Body of pancreas (tissue), 4 donors: ENCODE measurements around the gene CSMD2. TPM values are rescaled to one million over a fixed set of nuclear protein-coding genes. Genes with fewer than 3 reads are reported as not detected.

Experiments used
- ATAC-seq: fragments of 150-250 bp; one replicate; pipeline ENCODE4 v1.9.1; 2016
- DNase-seq, 4 donors: peaks; one replicate each; pipeline ENCODE4 v3.0.0-alpha.2; 2019
- H3K27ac ChIP-seq, 4 donors: fragments of 200-600 bp; sonication (generic); 1 replicate in 3 of 4; 2 replicates in 1 of 4; pipeline versions ENCODE4 v1.5.1 to v1.6.1; 2016 to 2019; ENCODE audit warnings: mild to moderate bottlenecking in 1 of 4, mixed read lengths in 1 of 4, moderate library complexity in 1 of 4
- H3K27me3 ChIP-seq, 2 donors: fragments of 200-600 bp; sonication (generic); one replicate each; pipeline ENCODE4 v1.6.0; 2016; ENCODE audit warnings: mild to moderate bottlenecking in 1 of 2
- H3K36me3 ChIP-seq, 2 donors: fragments of 200-600 bp; sonication (generic); replicated peaks in 1 of 2; 2 replicates each; pipeline ENCODE4 v1.5.1; 2016; ENCODE audit warnings: low read depth in 2 of 2; ENCODE audit not compliant: insufficient read depth in 1 of 2
- H3K4me1 ChIP-seq: fragments of 200-600 bp; sonication (generic); one replicate; pipeline ENCODE4 v1.6.0; 2016
- H3K4me3 ChIP-seq, 2 donors: fragments of 200-600 bp; sonication (generic); 1 replicate in 1 of 2; 2 replicates in 1 of 2; pipeline ENCODE4 v1.5.1; 2016 to 2019
- H3K9me3 ChIP-seq, 3 donors: fragments of 200-600 bp; sonication (generic); 1 replicate in 2 of 3; 2 replicates in 1 of 3; pipeline ENCODE4 v1.5.1; 2016
- CTCF ChIP-seq, 7 experiments: fragments of 450-650 bp in 4 of 7; fragments of 200-600 bp in 3 of 7; sonication (generic) in 3 of 7; IDR thresholded peaks; one replicate each; pipeline ENCODE4 v1.5.1; 2016 to 2019; ENCODE audit warnings: antibody characterized with exemption in 7 of 7
- POLR2A ChIP-seq, 3 donors: fragments of 450-650 bp; IDR thresholded peaks; one replicate each; pipeline ENCODE4 v1.6.1; 2016; ENCODE audit warnings: antibody characterized with exemption in 3 of 3, mild to moderate bottlenecking in 2 of 3
- WGBS, 2 donors: methylation state at CpG; one replicate each; pipeline ENCODE4 v1.1.5; 2017; 5-methylcytosine and 5-hydroxymethylcytosine counted together
- intact Hi-C: fragments of 100-400 bp; cut with DNase I; formaldehyde crosslinking; loops from one replicate; pipeline ENCODE4 v1.15.1; 2023
- total RNA-seq, 2 donors: library from RNA; depleted of rRNA; stranded (reverse); fragments of >200 nt; gene quantifications; one replicate each; pipeline ENCODE4 v1.1.0, GENCODE V29; 2016

CSMD2 gene
- total RNA-seq, 2 donors from 2014 or later: 0.26 to 0.33 TPM

- WGBS, 2 donors: 45 to 57% methylated on average over 10 to 11 of the region's 11 CpGs
- Histone ChIP-seq H3K27me3 (no peaks in the 10 kb centered on the region), H3K4me3 (no peak overlapping the region), H3K9me3 (no peaks in the 10 kb centered on the region), H3K4me1 (no peaks in the 10 kb centered on the region), H3K27ac (no peak overlapping the region), H3K36me3 (no peaks in the 10 kb centered on the region)
- no peak for DNase-seq
- no peak for ATAC-seq
- TF ChIP-seq CTCF (IDR thresholded peaks at IDR 0.05) (no peak), POLR2A (IDR thresholded peaks at IDR 0.05) (no peak)
- intact Hi-C loops: no loop called here
These were observed 107.5 kb downstream of the CSMD2 start for GRCh38 chr1:34057347-34058130.

GRCh38 chr1:34055818-34056217 lies 109.2 kb downstream of the CSMD2 start:
- H3K36me3 ChIP-seq: no peaks in the 10 kb centered on the region
- H3K27me3 ChIP-seq: no peaks in the 10 kb centered on the region
- H3K9me3 ChIP-seq: no peaks in the 10 kb centered on the region
- no peak overlapping the region for H3K4me3 ChIP-seq
- 90 to 91% methylated on average over 5 of the region's 5 CpGs for WGBS, 2 donors
- intact Hi-C loops: no loop called here
- H3K27ac ChIP-seq: no peak overlapping the region
- ATAC-seq (no peak), DNase-seq (no peak)
- H3K4me1 ChIP-seq: no peaks in the 10 kb centered on the region
- no peak for TF ChIP-seq POLR2A (IDR thresholded peaks at IDR 0.05)
- no peak for TF ChIP-seq CTCF (IDR thresholded peaks at IDR 0.05)

DNA sequence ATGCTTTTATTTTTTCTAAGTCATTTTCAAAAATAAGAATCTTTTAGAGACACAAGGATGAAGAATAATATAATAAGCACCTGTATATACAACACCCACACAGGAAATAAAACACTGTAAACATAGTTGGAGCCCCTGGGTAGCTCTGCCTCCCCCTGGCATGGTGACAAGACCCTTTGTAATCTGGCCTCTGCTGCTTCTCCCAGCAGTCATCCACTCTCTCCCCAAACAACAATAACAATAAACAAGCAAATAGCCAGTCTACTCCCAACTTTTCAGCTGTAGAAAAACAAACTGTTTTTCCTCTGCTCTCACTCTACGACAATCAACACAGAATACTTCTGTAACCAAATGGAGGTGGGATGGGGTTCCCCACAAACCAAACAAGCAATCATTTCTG lies 110.1 kb downstream of the CSMD2 start:
- H3K27me3 ChIP-seq: no peaks in the 10 kb centered on the region
- H3K4me3 ChIP-seq: no peak overlapping the region
- DNase-seq (no peak), ATAC-seq (no peak)
- no peaks in the 10 kb centered on the region for H3K9me3 ChIP-seq
- no peaks in the 10 kb centered on the region for H3K4me1 ChIP-seq
- intact Hi-C loops: no loop called here
- H3K27ac ChIP-seq: no peak overlapping the region
- WGBS, 2 donors: 67 to 73% methylated on average over 1 of the region's 1 CpG
- H3K36me3 ChIP-seq: no peaks in the 10 kb centered on the region
- TF ChIP-seq CTCF (IDR thresholded peaks at IDR 0.05): no peak
- no peak for TF ChIP-seq POLR2A (IDR thresholded peaks at IDR 0.05)

- Histone ChIP-seq H3K4me1 (no peaks in the 10 kb centered on the region), H3K27ac (no peak overlapping the region), H3K9me3 (no peaks in the 10 kb centered on the region), H3K36me3 (no peaks in the 10 kb centered on the region), H3K4me3 (no peak overlapping the region), H3K27me3 (no peaks in the 10 kb centered on the region)
- intact Hi-C loops: no loop called here
- ATAC-seq (no peak), DNase-seq (no peak)
- TF ChIP-seq POLR2A (IDR thresholded peaks at IDR 0.05): no peak
- no peak for TF ChIP-seq CTCF (IDR thresholded peaks at IDR 0.05)
- WGBS, 2 donors: 83 to 86% methylated on average over 2 of the region's 2 CpGs
These were observed 111.4 kb downstream of the CSMD2 start for GRCh38 chr1:34053660-34054059.

DNA sequence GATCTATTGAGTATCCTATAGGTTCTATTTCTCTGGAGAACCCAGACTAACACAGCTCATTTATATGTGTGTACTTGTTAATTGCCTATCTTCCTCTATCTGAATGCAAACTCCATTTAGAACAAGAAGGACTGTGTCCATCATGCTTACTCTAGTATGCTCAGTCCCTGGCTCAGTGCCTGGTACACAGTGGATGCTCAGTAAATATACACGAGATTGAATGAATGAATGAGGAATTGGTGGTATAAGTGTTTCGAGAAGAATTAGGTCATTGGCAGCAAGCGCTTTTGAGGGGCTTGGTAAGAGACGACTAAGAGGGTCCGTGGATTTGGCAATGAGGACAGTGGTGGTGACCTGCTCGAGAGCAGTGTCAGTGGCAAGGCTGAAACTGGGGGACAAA lies 112.5 kb downstream of the CSMD2 start:
- H3K4me3 ChIP-seq: no peak overlapping the region
- H3K27me3 ChIP-seq: no peaks in the 10 kb centered on the region
- H3K9me3 ChIP-seq: no peaks in the 10 kb centered on the region
- no peaks in the 10 kb centered on the region for H3K4me1 ChIP-seq
- no peaks in the 10 kb centered on the region for H3K36me3 ChIP-seq
- intact Hi-C loops: no loop called here
- H3K27ac ChIP-seq: no peak overlapping the region
- WGBS, 2 donors: 80 to 82% methylated on average over 6 of the region's 6 CpGs
- TF ChIP-seq POLR2A (IDR thresholded peaks at IDR 0.05): no peak
- no peak for TF ChIP-seq CTCF (IDR thresholded peaks at IDR 0.05)
- no peak for DNase-seq
- no peak for ATAC-seq
